NCI-H748 treated with DMSO at 0.1 percent for 48 hours (cell line): ENCODE measurements around the gene CBFA2T2.
"Not testable (repeated sequence)": the region's sequence is repeated elsewhere in the genome, so short reads cannot be mapped to it uniquely, and the experiment has no call there.

Source experiments
- DNase-seq: peaks from one replicate; lab custom pipeline; 2025; lab: John Stamatoyannopoulos, UW

Gene CBFA2T2

DNA sequence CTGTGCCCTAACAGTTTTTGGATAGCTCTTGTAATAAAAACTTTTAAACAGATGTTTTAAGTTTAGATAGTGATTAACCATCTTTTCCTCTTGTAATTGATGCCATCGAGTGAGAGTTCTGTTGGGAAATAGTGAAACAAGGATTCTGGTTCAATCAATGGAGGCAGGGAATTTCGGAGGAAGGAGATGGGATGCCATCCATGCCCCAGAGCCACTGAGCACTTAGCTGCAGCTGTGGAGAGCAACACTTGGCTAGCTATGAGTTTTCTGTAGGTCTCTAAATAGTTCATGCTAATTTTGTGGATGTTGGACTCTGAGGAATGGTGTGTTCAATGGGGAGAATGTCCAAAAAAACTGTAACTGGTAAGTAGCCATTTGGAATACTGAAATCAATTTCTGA lies 16.7 kb downstream of the CBFA2T2 start:
- no peak for DNase-seq

DNA sequence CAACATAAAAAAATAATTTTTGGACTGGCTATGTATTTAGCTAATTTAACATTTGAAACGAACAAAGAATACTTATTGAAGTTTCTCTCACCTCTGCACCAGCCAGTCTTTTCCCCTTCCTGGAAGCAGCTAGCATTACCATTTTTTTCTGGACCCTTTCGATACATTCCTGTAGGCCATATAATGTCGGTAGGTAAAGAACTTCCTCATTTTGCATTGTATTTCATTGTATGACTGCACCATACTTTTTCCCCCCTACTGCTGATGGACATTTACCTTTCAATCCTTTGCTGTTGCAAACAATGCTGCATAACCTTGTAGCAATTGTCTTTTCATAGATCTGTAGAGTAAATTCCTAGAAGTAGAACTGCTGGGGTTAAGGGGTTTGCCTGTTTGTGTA lies 17.6 kb downstream of the CBFA2T2 start:
- DNase-seq = no peak

DNA sequence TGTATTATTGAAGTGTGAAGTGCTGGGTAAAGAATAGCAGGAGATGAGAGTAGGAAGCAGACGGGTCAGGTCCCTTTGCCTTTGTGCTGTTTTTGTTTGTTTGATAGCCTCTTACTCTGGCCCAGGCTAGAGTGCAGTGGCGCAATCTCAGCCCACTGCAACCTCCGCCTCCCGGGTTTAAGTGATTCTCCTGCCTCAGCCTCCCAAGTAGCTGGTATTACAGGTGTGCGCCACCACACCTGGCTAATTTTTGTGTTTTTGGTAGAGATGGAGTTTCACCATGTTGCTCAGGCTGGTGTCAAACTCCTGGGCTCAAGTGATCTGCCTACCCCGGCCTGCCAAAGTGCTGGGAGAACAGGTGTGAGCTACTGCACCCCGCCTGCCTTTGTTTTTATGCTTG lies 18.1 kb downstream of the CBFA2T2 start:
- not testable (repeated sequence) for DNase-seq

DNA sequence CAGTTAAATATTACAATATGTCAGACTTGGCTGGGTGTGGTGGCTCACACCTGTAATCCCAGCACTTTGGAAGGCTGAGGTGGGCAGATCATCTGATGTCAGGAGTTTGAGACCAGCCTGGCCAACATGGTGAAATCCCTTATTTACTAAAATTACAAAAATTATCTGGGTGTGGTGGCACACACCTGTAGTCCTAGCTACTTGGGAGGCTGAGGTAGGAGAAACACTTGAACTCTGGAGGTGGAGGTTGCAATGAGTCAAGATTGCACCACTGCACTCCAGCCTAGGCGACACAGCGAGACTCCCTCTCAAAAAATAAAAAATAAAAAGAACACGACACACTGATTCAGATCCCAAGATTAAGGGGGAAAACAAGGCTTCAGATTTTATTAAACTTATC lies 19.2 kb downstream of the CBFA2T2 start:
- DNase-seq = not testable (repeated sequence)

DNA sequence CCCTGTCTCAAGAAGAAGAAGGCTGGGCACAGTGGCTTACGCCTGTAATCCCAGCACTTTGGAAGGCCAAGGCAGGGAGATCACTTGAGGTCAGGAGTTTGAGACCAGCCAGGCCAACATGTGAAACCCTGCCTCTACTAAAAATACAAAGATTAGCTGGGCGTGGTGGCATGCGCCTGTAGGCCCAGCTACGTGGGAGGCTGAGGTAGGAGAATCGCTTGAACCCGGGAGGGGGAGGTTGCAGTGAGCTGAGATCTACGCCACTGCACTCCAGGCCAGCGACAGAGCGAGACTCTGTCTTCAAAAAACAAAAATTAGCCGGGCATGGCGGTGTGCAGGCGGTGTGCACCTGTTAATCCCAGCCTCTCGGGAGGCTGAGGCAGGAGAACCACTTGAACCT lies 22.0 kb downstream of the CBFA2T2 start:
- DNase-seq = not testable (repeated sequence)

DNA sequence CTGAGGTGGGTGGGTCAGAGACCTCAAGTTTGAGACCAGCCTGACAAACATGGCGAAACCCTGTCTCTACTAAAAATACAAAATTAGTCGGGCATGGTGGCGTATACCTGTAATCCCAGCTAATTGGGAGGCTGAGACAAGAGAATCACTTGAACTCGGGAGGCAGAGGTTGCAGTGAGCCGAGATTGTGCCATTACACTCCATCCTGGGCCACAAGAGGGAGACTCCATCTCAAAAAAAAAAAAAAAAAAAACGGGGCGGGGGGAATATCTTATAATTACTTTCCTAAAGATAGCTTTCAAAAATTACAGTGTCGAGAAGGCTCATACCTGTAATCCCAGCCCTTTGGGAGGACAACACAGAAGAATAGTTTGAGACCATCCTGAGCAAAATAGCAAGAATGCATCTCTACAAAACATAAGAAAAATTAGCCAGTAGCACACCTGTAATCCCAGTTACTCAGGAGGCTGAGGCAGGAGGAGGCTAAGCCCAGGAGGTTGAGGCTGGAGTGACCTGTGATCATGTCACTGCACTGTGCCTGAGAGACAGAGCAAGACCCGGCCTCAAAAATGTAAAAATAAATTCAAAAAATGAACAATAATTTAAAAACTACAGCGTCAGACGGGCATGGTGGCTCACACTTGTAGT lies 25.8 kb downstream of the CBFA2T2 start:
- no peak for DNase-seq

DNA sequence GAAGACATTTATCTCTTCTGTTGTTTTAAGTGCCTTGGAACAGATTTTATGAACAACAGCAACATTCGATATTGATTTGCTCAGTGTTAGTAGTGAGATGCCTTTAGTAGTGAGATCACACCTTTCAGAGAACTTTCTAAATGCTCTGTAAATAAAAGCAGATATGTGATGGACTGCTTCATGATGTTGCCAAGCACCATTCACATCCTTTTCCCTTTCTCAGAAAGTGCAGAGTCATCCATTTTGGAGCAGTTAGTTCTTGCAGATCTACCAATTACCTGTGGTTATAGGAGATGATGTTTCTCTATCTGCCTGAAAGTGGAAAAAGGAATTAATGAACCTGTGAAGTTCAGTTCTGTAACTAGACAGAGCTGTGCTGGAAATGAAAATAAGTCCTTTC lies 27.0 kb downstream of the CBFA2T2 start:
- DNase-seq = no peak

DNA sequence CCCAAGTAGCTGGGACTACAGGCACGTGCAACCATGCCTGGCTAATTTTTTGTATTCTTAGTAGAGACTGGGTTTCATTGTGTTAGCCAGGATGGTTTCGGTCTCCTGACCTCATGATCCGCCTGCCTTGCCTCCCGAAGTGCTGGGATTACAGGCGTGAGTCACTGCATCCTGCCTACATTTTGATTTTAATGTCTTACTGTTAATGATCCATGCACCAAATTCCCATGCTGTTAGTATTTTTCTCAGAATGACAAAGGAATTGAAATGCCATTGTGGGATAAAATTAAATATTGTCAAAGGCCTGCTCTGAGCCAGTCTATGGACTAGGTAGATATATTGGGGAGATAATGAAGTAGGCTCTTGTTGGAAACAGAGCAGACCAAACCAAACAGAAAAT lies 28.2 kb downstream of the CBFA2T2 start:
- no peak for DNase-seq

DNA sequence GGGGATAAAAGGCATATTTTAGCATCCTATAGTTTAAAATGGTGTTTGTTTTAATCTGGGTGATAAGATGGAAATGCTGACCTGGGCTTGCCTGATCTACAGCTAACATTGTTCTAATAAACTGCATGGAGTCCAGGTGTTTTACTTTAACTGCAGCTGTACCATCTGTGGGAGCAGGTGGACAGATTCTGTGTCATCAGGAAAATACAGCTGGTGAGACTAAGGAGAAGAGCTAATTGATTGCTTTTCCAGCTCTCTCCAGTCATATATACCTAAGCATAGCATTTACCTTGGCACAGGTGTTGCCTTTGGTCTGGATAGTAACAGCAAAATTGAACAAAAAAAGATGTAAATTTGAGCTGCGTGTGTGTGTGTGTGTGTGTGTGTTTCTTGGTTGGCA lies 31.6 kb downstream of the CBFA2T2 start:
- peak; percentile 96 for DNase-seq

DNA sequence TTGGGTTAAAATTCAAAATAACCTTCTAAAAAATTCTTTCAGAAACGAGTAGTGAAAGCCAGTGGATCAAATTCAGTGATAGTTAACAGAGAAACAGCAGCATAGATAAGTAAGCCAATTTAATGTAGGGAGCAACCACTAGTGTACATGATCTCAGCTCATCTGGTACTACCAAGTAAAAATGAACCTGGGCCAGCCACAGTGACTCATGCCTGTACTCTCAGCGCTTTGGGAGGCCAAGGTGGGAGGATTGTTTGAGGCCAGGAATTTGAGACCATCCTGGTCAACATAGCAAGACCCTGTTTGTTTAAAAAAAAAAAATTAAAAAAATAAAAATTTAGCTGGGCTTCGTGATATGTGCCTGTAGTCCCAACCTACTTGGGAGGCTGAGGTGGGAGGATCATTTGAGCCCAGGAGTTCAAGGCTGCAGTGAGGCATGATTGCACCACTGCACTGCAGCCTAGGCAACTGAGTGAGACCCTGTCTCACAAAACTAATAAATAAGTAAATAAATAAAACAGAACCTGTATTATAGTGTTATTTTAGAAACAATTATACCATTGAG lies 32.4 kb downstream of the CBFA2T2 start:
- no peak for DNase-seq

DNA sequence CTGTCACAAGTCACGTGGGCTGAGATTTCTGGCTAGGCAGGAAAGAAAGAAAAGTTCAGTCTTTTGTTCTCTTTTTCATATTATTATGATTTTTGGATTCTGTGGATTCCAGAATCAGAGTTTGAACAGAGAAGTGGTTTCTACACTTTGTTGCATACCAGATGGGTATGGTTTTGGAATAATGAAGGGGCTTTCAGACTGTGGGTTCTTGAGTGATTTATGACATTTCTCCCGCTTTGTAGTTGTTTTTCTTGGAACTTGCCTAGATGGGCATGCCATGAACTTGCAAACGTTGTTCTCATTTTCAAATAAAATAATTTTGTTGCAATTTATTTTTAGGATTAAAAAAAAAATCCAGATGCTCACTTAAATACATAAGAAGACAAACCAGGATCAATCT lies 34.4 kb downstream of the CBFA2T2 start:
- no peak for DNase-seq

DNA sequence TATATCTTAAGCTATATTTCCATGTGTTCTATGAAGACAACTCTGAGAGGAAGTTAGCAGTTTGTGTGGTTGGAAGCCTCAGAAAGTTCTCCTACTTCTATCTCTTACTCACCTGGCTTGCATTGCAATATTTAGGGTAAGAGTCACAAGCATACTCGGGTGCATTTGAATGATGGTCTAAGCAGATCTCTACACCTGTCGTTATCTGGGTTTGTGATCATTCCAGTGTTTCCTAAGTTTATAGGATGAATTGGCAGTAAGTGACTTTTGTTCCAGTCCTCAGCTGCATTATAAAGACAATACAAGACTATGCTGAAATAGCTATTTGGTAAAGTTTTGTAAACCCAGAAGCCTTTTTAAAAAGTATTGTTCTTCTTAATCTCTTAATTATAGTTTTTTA lies 36.9 kb downstream of the CBFA2T2 start:
- no peak for DNase-seq

DNA sequence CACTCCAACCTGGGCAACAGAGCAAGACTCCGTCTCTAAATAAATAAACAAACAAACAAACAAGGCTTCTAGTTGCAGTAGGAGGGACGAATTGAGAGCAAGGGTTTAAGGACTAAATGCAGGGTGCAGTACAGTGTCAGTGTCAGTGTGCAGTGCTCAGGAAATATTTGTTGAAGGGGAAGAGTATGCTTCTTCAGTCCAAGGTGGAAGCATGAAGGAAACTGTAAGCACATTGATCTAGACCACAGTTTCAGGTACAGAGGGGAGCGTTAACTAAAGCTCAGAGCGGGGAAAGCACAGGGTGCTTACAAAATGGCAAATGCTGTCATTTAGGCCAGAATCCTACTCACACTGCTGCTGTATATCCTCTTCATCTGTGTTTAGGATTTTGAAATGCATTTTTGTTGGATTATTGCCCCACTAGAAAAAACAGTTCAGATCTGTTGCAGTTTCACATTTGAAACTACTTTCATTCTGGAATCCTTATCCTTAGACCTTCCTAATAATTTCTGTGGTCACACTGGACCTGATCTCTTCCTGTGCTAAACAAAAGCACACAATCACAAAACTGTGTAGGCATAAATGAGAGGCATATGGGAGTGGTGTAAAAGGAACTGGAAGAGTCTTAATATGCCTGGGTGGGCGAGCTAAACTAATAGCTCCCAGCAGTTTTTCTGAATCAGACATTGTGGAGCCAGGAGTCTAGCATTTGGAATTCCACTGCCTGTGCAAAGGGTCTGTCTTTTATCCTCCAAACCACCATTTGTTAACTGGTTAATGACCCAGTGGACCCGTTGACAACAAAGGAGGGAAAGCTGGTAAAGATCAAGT lies 41.4 kb downstream of the CBFA2T2 start:
- DNase-seq = no peak

DNA sequence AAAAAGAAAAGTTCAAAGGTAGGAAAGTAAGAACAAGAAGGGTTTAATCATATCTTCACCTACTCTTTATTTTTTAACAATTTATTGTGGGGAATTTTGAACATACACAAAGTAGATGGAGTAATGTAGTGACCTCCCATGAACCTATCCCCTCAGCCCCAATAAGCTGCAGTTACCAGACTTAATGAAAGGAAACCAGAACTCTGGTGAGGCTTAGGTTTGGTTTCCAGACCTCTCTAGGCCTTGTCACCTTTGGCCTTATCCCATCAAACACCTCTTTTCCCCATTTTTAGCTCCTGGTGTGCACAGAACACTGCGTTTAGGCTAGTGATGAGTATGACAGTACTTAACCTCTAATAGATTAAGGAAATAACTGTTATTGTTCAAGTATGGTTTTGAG lies 42.0 kb downstream of the CBFA2T2 start:
- no peak for DNase-seq

DNA sequence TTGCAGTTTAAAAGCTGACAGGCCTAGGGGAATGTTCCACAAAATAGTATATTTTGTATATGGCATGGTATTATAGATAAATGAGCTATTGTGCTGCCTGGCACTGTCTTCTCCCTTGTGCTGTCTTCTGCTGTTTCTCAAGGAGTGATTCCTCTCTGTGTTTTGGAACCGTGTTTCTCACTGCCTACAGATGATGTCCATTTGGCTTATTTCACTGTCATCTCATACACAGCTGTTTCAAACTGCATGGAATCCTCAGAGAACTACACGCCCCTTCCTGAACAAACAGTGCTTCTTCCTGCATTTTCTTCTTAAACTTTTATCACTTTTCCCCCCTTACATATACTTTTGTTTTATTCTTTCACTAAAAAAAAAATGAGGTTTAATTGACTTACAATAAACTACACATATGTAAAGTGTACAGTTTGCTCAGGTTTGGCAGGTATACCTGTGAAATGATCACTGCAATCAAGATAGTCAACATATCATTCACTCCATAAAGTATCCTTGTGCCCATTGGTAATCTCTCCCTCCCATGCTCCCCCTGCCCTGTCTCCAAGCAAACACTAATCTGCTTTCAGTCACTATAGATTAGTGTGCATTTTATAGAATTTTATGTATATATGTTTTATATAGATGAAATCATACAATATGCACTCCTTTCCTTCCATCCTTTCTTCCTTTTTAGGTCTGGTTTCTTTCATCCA lies 43.0 kb downstream of the CBFA2T2 start:
- DNase-seq = peak; percentile 38

DNA sequence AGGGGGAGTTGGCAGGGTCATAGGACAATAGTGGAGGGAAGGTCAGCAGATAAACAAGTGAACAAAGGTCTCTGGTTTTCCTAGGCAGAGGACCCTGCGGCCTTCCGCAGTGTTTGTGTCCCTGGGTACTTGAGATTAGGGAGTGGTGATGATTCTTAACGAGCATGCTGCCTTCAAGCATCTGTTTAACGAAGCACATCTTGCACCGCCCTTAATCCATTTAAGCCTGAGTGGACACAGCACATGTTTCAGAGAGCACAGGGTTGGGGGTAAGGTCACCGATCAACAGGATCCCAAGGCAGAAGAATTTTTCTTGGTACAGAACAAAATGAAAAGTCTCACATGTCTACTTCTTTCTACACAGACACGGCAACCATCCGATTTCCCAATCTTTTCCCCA lies 45.8 kb downstream of the CBFA2T2 start:
- DNase-seq = not testable (repeated sequence)

DNA sequence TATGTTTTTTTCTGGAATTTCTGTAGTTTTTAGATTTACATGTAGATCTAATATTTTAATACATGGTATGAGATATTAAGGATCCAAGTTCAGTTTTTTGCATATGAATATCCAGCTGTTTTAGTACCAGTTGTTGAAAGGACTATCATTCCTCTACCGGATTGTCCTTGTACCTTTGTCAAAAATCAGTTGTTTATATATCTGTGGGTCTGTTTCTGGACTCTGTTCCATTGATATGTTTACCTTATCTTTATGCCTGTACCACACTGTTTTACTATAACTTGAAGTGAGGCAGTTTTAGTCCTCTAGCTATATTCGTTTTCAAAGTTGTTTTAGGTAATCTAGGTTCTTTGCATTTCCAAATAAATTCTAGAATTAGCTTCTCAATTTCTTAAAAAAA lies 47.7 kb downstream of the CBFA2T2 start:
- no peak for DNase-seq

DNA sequence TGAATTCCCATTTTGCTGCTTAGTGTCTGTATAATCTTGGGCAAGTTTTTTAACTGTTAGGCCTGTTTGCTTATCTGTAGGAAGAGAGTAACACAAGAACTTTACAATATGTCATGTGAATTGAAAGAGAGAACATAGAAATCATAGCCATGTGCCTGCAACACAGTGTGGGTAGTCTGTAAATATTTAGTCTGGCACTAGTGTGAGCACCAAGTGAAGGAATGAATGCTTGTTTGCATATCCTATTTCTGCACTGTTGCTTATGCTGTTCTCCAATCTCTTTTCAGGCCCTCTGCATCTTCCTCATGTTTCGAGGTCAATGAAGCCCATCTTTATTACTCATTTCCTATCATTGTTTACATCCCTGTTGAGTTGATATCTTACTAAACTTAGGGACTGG lies 49.2 kb downstream of the CBFA2T2 start:
- no peak for DNase-seq

DNA sequence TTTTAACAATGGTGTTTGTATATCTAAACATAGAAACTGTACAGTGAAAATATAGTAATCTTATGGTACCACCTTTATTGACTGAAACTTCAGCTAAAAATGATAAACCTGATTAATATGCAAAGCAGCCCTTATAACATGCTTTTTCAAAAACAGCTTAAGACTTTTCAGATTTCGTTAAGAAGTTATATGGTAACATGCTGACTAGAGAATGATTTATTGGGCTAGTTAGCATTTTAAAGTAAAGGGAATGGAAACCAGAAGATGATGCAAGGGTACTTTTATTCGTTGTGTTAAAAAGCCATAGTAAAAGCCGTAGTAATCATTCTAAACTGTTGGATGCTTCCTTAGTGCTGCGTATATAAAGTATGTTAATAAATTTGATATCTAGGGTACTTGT lies 50.5 kb downstream of the CBFA2T2 start:
- DNase-seq = no peak

DNA sequence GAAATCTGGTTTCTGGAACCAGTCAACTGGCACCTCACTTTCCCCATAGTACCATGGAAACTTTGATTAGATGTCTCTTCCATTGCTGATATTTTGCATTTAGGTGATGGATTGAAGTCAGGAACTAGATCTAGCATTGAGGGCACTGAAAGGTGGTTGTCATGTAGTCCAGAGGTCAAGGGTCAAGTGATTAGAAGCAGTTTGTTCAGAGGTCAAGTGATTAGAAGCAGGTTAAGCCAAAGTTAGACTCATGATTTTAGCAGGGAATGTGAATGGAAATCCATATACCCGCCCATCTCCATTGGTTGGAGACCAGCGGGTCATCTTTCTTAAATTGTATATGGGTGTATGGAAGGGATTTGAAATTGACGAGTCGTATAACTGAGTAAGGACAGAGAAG lies 51.2 kb downstream of the CBFA2T2 start:
- no peak for DNase-seq

DNA sequence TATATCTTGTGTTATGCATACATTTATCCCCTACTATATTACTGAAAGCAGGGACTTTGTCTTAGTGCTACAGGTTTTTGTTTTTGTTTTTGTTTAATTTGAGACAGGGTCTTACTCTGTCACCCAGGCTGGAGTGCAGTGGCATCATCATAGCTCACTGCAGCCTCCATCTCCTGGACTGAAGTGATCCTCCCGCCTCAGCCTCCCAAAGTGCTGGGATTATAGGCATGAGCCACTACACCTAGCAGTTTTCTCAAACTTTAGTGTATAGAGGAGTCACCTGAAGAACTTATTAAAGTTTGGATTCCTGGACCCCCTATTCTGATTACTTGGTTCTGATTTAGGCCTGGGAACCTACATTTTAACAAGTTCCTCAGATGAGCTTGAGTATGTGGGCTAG lies 51.9 kb downstream of the CBFA2T2 start:
- DNase-seq = no peak

DNA sequence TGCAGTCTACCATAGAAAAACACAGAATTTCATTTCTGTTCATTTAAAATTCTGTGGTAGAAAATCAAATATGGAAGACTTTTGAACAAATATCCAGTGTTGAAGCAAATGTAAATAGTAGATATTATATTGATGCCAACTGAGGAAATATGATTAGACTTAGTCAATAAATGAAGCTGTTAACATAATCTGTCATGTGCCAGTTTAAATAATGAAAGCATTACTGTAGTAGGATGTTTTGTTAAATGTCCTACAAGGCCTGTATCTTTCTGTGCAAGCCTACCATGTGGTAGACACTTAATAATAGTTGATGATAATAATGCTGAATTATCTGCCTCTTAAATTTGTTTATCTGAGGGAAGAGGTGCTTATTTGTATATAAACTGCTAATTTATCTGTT lies 55.9 kb downstream of the CBFA2T2 start:
- DNase-seq = no peak
